ENCODE results near the gene ZNF660. TPM values are rescaled to one million over a fixed set of nuclear protein-coding genes. Genes with fewer than 3 reads are reported as not detected.

ZNF660 gene
- total and polyA plus RNA-seq, 4 donors, result 0.08 to 2.7 (median 0.41) TPM

- TF ChIP-seq CTCF (IDR thresholded peaks at IDR 0.05; ENCODE audit: low read depth, low read length, missing input control) (no peak), NR2F2 (IDR thresholded peaks at IDR 0.05) (no peak), SP1 (IDR thresholded peaks at IDR 0.05) (no peak), HNF4G (IDR thresholded peaks at IDR 0.05) (no peak), YY1 (IDR thresholded peaks at IDR 0.05) (no peak), JUND (IDR thresholded peaks at IDR 0.05) (no peak), MAX (IDR thresholded peaks at IDR 0.05) (no peak)
- H3K9me3 ChIP-seq (ENCODE audit: control insufficient read depth in 4 of 4, low read length in 3 of 4), result peaks cover 0 to 2% (median 0%) of the 10 kb centered on the region in 4 donors
- H3K27me3 ChIP-seq (ENCODE audit: control insufficient read depth in 4 of 4, insufficient read depth in 4 of 4, low read length in 3 of 4), result no peaks in the 10 kb centered on the region
- H3K9ac ChIP-seq (ENCODE audit: low read depth in 1 of 2, low read length in 2 of 2), result no peak overlapping the region
- H3K36me3 ChIP-seq (ENCODE audit: control insufficient read depth in 4 of 4, insufficient read depth in 3 of 4, low read depth in 1 of 4, low read length in 3 of 4), result peaks cover 10 to 35% (median 27%) of the 10 kb centered on the region in 4 donors
- H3K27ac ChIP-seq (ENCODE audit: low read depth in 1 of 2, low read length in 2 of 2), result no peak overlapping the region
- peaks cover 0 to 19% (median 8%) of the 10 kb centered on the region in 4 donors for H3K4me1 ChIP-seq (ENCODE audit: control insufficient read depth in 4 of 4, insufficient read depth in 4 of 4, low read length in 3 of 4)
- no peak for DNase-seq (ENCODE audit: low spot score)
- H3K4me3 ChIP-seq (ENCODE audit: low read depth in 1 of 3, low read length in 3 of 3), result no peak overlapping the region
- WGBS, result 97% methylated on average over 2 of the region's 2 CpGs
Observed at GRCh38 chr3:44628716-44629115, 44.0 kb downstream of the ZNF660 start.

- Histone ChIP-seq H3K4me3 (ENCODE audit: low read depth in 1 of 3, low read length in 3 of 3) (peak overlapping the region in 1 of 3 donors; percentile 14), H3K4me1 (ENCODE audit: control insufficient read depth in 4 of 4, insufficient read depth in 4 of 4, low read length in 3 of 4) (no peaks in the 10 kb centered on the region), H3K9me3 (ENCODE audit: control insufficient read depth in 4 of 4, low read length in 3 of 4) (peaks cover 3 to 5% (median 4%) of the 10 kb centered on the region in 4 donors), H3K9ac (ENCODE audit: low read depth in 1 of 2, low read length in 2 of 2) (no peak overlapping the region), H3K27ac (ENCODE audit: low read depth in 1 of 2, low read length in 2 of 2) (no peak overlapping the region), H3K27me3 (ENCODE audit: control insufficient read depth in 4 of 4, insufficient read depth in 4 of 4, low read length in 3 of 4) (no peaks in the 10 kb centered on the region), H3K36me3 (ENCODE audit: control insufficient read depth in 4 of 4, insufficient read depth in 3 of 4, low read depth in 1 of 4, low read length in 3 of 4) (peaks cover 14 to 58% (median 44%) of the 10 kb centered on the region in 4 donors)
- WGBS, result 96% methylated on average over 3 of the region's 3 CpGs
- TF ChIP-seq HNF4A (conservative IDR thresholded peaks at IDR 0.05) (no peak), CTCF (IDR thresholded peaks at IDR 0.05; ENCODE audit: low read depth, low read length, missing input control) (no peak), REST (IDR thresholded peaks at IDR 0.05) (no peak), FOXA2 (IDR thresholded peaks at IDR 0.05) (no peak)
- DNase-seq (ENCODE audit: low spot score), result no peak
Observed at GRCh38 chr3:44632193-44632592, 47.4 kb downstream of the ZNF660 start.
